Measurements from ENCODE around the gene TUBB6.

DNA sequence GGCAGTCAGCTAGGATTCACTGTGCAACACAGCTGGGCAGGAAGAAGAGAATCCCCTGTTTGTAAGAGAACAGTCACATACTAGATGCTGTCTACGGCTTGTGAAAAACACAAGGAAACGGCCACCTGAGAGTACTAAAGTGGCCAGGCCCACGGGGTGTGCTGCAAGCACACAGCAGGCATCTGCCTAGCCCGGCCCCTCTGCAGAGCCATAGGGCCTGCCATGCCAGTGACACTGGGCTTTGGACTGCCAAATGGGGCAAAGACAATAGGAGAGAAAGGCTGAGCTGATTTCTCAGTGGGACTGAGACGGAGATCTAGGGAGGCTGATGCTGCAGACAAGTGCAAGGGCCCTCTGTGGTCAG is 10.3 kb downstream of the TUBB6 start:
- TF ChIP-seq ASH2L (IDR thresholded peaks at IDR 0.05; ENCODE audit: low read length), result no peak
- TF ChIP-seq, protein P1, sequence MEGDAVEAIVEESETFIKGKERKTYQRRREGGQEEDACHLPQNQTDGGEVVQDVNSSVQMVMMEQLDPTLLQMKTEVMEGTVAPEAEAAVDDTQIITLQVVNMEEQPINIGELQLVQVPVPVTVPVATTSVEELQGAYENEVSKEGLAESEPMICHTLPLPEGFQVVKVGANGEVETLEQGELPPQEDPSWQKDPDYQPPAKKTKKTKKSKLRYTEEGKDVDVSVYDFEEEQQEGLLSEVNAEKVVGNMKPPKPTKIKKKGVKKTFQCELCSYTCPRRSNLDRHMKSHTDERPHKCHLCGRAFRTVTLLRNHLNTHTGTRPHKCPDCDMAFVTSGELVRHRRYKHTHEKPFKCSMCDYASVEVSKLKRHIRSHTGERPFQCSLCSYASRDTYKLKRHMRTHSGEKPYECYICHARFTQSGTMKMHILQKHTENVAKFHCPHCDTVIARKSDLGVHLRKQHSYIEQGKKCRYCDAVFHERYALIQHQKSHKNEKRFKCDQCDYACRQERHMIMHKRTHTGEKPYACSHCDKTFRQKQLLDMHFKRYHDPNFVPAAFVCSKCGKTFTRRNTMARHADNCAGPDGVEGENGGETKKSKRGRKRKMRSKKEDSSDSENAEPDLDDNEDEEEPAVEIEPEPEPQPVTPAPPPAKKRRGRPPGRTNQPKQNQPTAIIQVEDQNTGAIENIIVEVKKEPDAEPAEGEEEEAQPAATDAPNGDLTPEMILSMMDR (IDR thresholded peaks at IDR 0.05; ENCODE audit: control extremely low read depth in 1 of 3, insufficient read depth in 1 of 3, low read depth in 1 of 3, low read length in 3 of 3), result no peak
- TF ChIP-seq, protein P2, sequence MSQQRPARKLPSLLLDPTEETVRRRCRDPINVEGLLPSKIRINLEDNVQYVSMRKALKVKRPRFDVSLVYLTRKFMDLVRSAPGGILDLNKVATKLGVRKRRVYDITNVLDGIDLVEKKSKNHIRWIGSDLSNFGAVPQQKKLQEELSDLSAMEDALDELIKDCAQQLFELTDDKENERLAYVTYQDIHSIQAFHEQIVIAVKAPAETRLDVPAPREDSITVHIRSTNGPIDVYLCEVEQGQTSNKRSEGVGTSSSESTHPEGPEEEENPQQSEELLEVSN (IDR thresholded peaks at IDR 0.05), result no peak
- no peak for TF ChIP-seq POLR2A (IDR thresholded peaks at IDR 0.05; ENCODE audit: control extremely low read depth in 1 of 2, low read depth in 2 of 2, low read length in 2 of 2)
- no peak for TF ChIP-seq TBP (IDR thresholded peaks at IDR 0.05; ENCODE audit: low read depth, low read length)
- TF ChIP-seq EZH2 (IDR thresholded peaks at IDR 0.05; ENCODE audit: low read depth, low read length, severe bottlenecking), result no peak
- no peak for TF ChIP-seq JUND (IDR thresholded peaks at IDR 0.05; ENCODE audit: low read length)
- TF ChIP-seq, protein P3, sequence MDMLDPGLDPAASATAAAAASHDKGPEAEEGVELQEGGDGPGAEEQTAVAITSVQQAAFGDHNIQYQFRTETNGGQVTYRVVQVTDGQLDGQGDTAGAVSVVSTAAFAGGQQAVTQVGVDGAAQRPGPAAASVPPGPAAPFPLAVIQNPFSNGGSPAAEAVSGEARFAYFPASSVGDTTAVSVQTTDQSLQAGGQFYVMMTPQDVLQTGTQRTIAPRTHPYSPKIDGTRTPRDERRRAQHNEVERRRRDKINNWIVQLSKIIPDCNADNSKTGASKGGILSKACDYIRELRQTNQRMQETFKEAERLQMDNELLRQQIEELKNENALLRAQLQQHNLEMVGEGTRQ (IDR thresholded peaks at IDR 0.05; ENCODE audit: low read length), result no peak
- no peak for TF ChIP-seq TAF1 (IDR thresholded peaks at IDR 0.05; ENCODE audit: low read depth, low read length)

Measured in H1 (cell line).